Measurements from ENCODE around the gene SNTG2.

The SNTG2 gene

GRCh38 chr2:1305342-1306013 lies 354.8 kb downstream of the SNTG2 start:
- Mint-ChIP-seq H3K4me3 (no peak overlapping the region), H3K36me3 (ENCODE audit: low read depth) (no peaks in the 10 kb centered on the region), H3K27ac (no peak overlapping the region), H3K4me1 (peaks cover 7% of the 10 kb centered on the region), H3K27me3 (no peaks in the 10 kb centered on the region), H3K9me3 (no peaks in the 10 kb centered on the region)
- DNase-seq (no peak), ATAC-seq (no peak)

GRCh38 chr2:1306014-1306686 lies 355.5 kb downstream of the SNTG2 start:
- Mint-ChIP-seq H3K27ac (no peak overlapping the region), H3K9me3 (no peaks in the 10 kb centered on the region), H3K4me3 (no peak overlapping the region), H3K27me3 (no peaks in the 10 kb centered on the region), H3K4me1 (peaks cover 7% of the 10 kb centered on the region), H3K36me3 (ENCODE audit: low read depth) (no peaks in the 10 kb centered on the region)
- ATAC-seq (peak; percentile 36), DNase-seq (no peak)

- DNase-seq (no peak), ATAC-seq (peak; percentile 33)
- Mint-ChIP-seq H3K4me3 (no peak overlapping the region), H3K4me1 (peaks cover 7% of the 10 kb centered on the region), H3K9me3 (no peaks in the 10 kb centered on the region), H3K27me3 (no peaks in the 10 kb centered on the region), H3K36me3 (ENCODE audit: low read depth) (no peaks in the 10 kb centered on the region), H3K27ac (no peak overlapping the region)
These were observed 356.3 kb downstream of the SNTG2 start for GRCh38 chr2:1306687-1307516.

- no peak for ATAC-seq
- Mint-ChIP-seq H3K9me3 (no peaks in the 10 kb centered on the region), H3K27me3 (no peaks in the 10 kb centered on the region), H3K27ac (no peak overlapping the region), H3K36me3 (ENCODE audit: low read depth) (no peaks in the 10 kb centered on the region), H3K4me1 (peaks cover 2% of the 10 kb centered on the region), H3K4me3 (no peak overlapping the region)
- DNase-seq = no peak
These were observed 357.0 kb downstream of the SNTG2 start for GRCh38 chr2:1307670-1308069.

- H3K36me3 Mint-ChIP-seq (ENCODE audit: low read depth) = no peaks in the 10 kb centered on the region
- no peak for DNase-seq
- ATAC-seq = no peak
- H3K27ac Mint-ChIP-seq = no peak overlapping the region
- no peaks in the 10 kb centered on the region for H3K27me3 Mint-ChIP-seq
- H3K9me3 Mint-ChIP-seq = no peaks in the 10 kb centered on the region
- no peaks in the 10 kb centered on the region for H3K4me1 Mint-ChIP-seq
- no peak overlapping the region for H3K4me3 Mint-ChIP-seq
These were observed 358.0 kb downstream of the SNTG2 start for GRCh38 chr2:1308678-1309077.

GRCh38 chr2:1309507-1309906 lies 358.9 kb downstream of the SNTG2 start:
- Mint-ChIP-seq H3K4me3 (no peak overlapping the region), H3K27me3 (no peaks in the 10 kb centered on the region), H3K9me3 (no peaks in the 10 kb centered on the region), H3K4me1 (no peaks in the 10 kb centered on the region), H3K27ac (no peak overlapping the region), H3K36me3 (ENCODE audit: low read depth) (no peaks in the 10 kb centered on the region)
- DNase-seq (no peak), ATAC-seq (no peak)

- Mint-ChIP-seq H3K9me3 (no peaks in the 10 kb centered on the region), H3K27ac (no peak overlapping the region), H3K4me1 (no peaks in the 10 kb centered on the region), H3K36me3 (ENCODE audit: low read depth) (no peaks in the 10 kb centered on the region), H3K4me3 (no peak overlapping the region), H3K27me3 (no peaks in the 10 kb centered on the region)
- DNase-seq (no peak), ATAC-seq (no peak)
These were observed 359.6 kb downstream of the SNTG2 start for GRCh38 chr2:1310202-1310601.

- Mint-ChIP-seq H3K4me1 (no peaks in the 10 kb centered on the region), H3K27me3 (no peaks in the 10 kb centered on the region), H3K9me3 (no peaks in the 10 kb centered on the region), H3K4me3 (no peak overlapping the region), H3K27ac (no peak overlapping the region), H3K36me3 (ENCODE audit: low read depth) (no peaks in the 10 kb centered on the region)
- ATAC-seq (no peak), DNase-seq (no peak)
These were observed 360.2 kb downstream of the SNTG2 start for GRCh38 chr2:1310866-1311265.

- H3K27me3 Mint-ChIP-seq = no peaks in the 10 kb centered on the region
- DNase-seq = no peak
- H3K4me1 Mint-ChIP-seq = no peaks in the 10 kb centered on the region
- no peak overlapping the region for H3K4me3 Mint-ChIP-seq
- no peaks in the 10 kb centered on the region for H3K9me3 Mint-ChIP-seq
- no peak overlapping the region for H3K27ac Mint-ChIP-seq
- no peak for ATAC-seq
- no peaks in the 10 kb centered on the region for H3K36me3 Mint-ChIP-seq (ENCODE audit: low read depth)
These were observed 362.7 kb downstream of the SNTG2 start for GRCh38 chr2:1313240-1313924.

GRCh38 chr2:1314254-1314653 lies 363.6 kb downstream of the SNTG2 start:
- ATAC-seq = no peak
- DNase-seq = no peak
- Mint-ChIP-seq H3K4me1 (no peaks in the 10 kb centered on the region), H3K36me3 (ENCODE audit: low read depth) (no peaks in the 10 kb centered on the region), H3K9me3 (no peaks in the 10 kb centered on the region), H3K27me3 (no peaks in the 10 kb centered on the region), H3K27ac (no peak overlapping the region), H3K4me3 (no peak overlapping the region)

- Mint-ChIP-seq H3K36me3 (ENCODE audit: low read depth) (no peaks in the 10 kb centered on the region), H3K9me3 (no peaks in the 10 kb centered on the region), H3K4me1 (no peaks in the 10 kb centered on the region), H3K27ac (no peak overlapping the region), H3K4me3 (no peak overlapping the region), H3K27me3 (no peaks in the 10 kb centered on the region)
- no peak for DNase-seq
- no peak for ATAC-seq
These were observed 367.8 kb downstream of the SNTG2 start for GRCh38 chr2:1318366-1319009.

- Mint-ChIP-seq H3K27ac (no peak overlapping the region), H3K27me3 (no peaks in the 10 kb centered on the region), H3K9me3 (no peaks in the 10 kb centered on the region), H3K36me3 (ENCODE audit: low read depth) (no peaks in the 10 kb centered on the region), H3K4me3 (no peak overlapping the region), H3K4me1 (no peaks in the 10 kb centered on the region)
- DNase-seq (no peak), ATAC-seq (no peak)
These were observed 368.7 kb downstream of the SNTG2 start for GRCh38 chr2:1319393-1319792.

- Mint-ChIP-seq H3K4me3 (no peak overlapping the region), H3K27me3 (no peaks in the 10 kb centered on the region), H3K27ac (no peak overlapping the region), H3K36me3 (ENCODE audit: low read depth) (no peaks in the 10 kb centered on the region), H3K4me1 (no peaks in the 10 kb centered on the region), H3K9me3 (no peaks in the 10 kb centered on the region)
- ATAC-seq = no peak
- DNase-seq = no peak
These were observed 370.7 kb downstream of the SNTG2 start for GRCh38 chr2:1321321-1321720.

- ATAC-seq (no peak), DNase-seq (no peak)
- Mint-ChIP-seq H3K4me3 (no peak overlapping the region), H3K4me1 (no peaks in the 10 kb centered on the region), H3K27me3 (no peaks in the 10 kb centered on the region), H3K27ac (no peak overlapping the region), H3K9me3 (no peaks in the 10 kb centered on the region), H3K36me3 (ENCODE audit: low read depth) (no peaks in the 10 kb centered on the region)
These were observed 374.2 kb downstream of the SNTG2 start for GRCh38 chr2:1324884-1325283.

Measured in activated naive CD8-positive, alpha-beta T cell treated with anti-CD3 and anti-CD28 coated beads, Interleukin-2, amount 50 U/mL, for 24 hours (primary cell).